Muscle of back (tissue), 11 donors: ENCODE measurements around the gene TLE7. TPM values are rescaled to one million over a fixed set of nuclear protein-coding genes. Genes with fewer than 3 reads are reported as not detected.

Experiments
- DNase-seq, 3 donors: peaks; one replicate each; pipeline versions ENCODE4 v3.0.0 to v3.0.0-alpha.2; 2013
- polyA plus RNA-seq, 10 donors: library from polyadenylated mRNA; unstranded; fragments of 120-200 nt; gene quantifications; one replicate each; pipeline ENCODE4 v1.2.1, GENCODE V29; 2013; ENCODE audit not compliant: insufficient read length in 10 of 10

TLE7 gene
- polyA plus RNA-seq, 10 donors = not detected

- no peak for DNase-seq
These were observed 7.2 kb upstream of the TLE7 start for GRCh38 chr16:71449020-71449419.

- DNase-seq = no peak
These were observed 6.5 kb upstream of the TLE7 start for GRCh38 chr16:71448274-71448866.

- no peak for DNase-seq
These were observed 1.9 kb upstream of the TLE7 start for GRCh38 chr16:71443714-71444113.

- no peak for DNase-seq
These were observed 355 bp downstream of the TLE7 start for GRCh38 chr16:71441348-71442050.

- DNase-seq = no peak
These were observed 1.0 kb downstream of the TLE7 start for GRCh38 chr16:71440669-71441347.

- DNase-seq = no peak
These were observed 2.3 kb downstream of the TLE7 start for GRCh38 chr16:71439523-71439922.

- DNase-seq = no peak
These were observed 5.4 kb downstream of the TLE7 start for GRCh38 chr16:71436473-71436872.

GRCh38 chr16:71432906-71433305, 8.9 kb downstream of the TLE7 start:
- DNase-seq = no peak

GRCh38 chr16:71431991-71432390, 9.9 kb downstream of the TLE7 start:
- DNase-seq = no peak

GRCh38 chr16:71431176-71431575, 10.7 kb downstream of the TLE7 start:
- no peak for DNase-seq

GRCh38 chr16:71430744-71431143, 11.1 kb downstream of the TLE7 start:
- no peak for DNase-seq

- DNase-seq = no peak
These were observed 12.3 kb downstream of the TLE7 start for GRCh38 chr16:71429581-71429980.

- no peak for DNase-seq
These were observed 13.0 kb downstream of the TLE7 start for GRCh38 chr16:71428883-71429282.

- DNase-seq = no peak
These were observed 13.5 kb downstream of the TLE7 start for GRCh38 chr16:71428385-71428784.

- no peak for DNase-seq
These were observed 14.8 kb downstream of the TLE7 start for GRCh38 chr16:71426880-71427615.

GRCh38 chr16:71426069-71426879, 15.6 kb downstream of the TLE7 start:
- DNase-seq = peak in 1 of 3 donors; percentile 55

GRCh38 chr16:71425746-71426068, 16.1 kb downstream of the TLE7 start:
- DNase-seq = no peak

- no peak for DNase-seq
These were observed 17.2 kb downstream of the TLE7 start for GRCh38 chr16:71424626-71425025.

- DNase-seq = no peak
These were observed 18.0 kb downstream of the TLE7 start for GRCh38 chr16:71423865-71424264.

- DNase-seq = no peak
These were observed 18.8 kb downstream of the TLE7 start for GRCh38 chr16:71423016-71423415.

GRCh38 chr16:71421911-71422310, 19.9 kb downstream of the TLE7 start:
- no peak for DNase-seq

GRCh38 chr16:71414038-71414437, 27.8 kb downstream of the TLE7 start:
- no peak for DNase-seq
